GM12891 (cell line): ENCODE measurements around the gene CYP4A22.
"Not testable (repeated sequence)": the region's sequence is repeated elsewhere in the genome, so short reads cannot be mapped to it uniquely, and the experiment has no call there.

Source experiments
- DNase-seq: peaks from one replicate; pipeline ENCODE4 v3.0.0; 2011; ENCODE audit warnings: low spot score; ENCODE audit not compliant: insufficient read length
- FAIRE-seq: peaks from 2 replicates; lab custom pipeline; 2011; peaks lifted over from hg19 to GRCh38; lab: Jason Lieb, UNC
- PAX5 ChIP-seq: IDR thresholded peaks from 2 replicates; pipeline ENCODE4 v1.6.1; 2011; ENCODE audit warnings: low read length, moderate library complexity, mild to moderate bottlenecking; ENCODE audit not compliant: insufficient read depth, severe bottlenecking
- POLR2A ChIP-seq: IDR thresholded peaks from 2 replicates; pipeline ENCODE4 v1.6.1; 2011; ENCODE audit warnings: low read depth, low read length, control low read depth
- POLR2AphosphoS5 ChIP-seq: IDR thresholded peaks from 2 replicates; pipeline ENCODE4 v1.6.1; 2011; ENCODE audit warnings: low read depth, low read length, control low read depth
- POU2F2 ChIP-seq: IDR thresholded peaks from 2 replicates; pipeline ENCODE4 v1.6.1; 2011; ENCODE audit warnings: low read depth, mild to moderate bottlenecking, control low read depth, low read length, moderate library complexity
- SPI1 ChIP-seq: IDR thresholded peaks from 2 replicates; pipeline ENCODE4 v1.6.1; 2011; ENCODE audit warnings: low read depth, low read length, control low read depth
- TAF1 ChIP-seq: IDR thresholded peaks from 2 replicates; pipeline ENCODE4 v1.6.1; 2011; ENCODE audit warnings: low read depth, low read length, control low read depth

The CYP4A22 gene

DNA sequence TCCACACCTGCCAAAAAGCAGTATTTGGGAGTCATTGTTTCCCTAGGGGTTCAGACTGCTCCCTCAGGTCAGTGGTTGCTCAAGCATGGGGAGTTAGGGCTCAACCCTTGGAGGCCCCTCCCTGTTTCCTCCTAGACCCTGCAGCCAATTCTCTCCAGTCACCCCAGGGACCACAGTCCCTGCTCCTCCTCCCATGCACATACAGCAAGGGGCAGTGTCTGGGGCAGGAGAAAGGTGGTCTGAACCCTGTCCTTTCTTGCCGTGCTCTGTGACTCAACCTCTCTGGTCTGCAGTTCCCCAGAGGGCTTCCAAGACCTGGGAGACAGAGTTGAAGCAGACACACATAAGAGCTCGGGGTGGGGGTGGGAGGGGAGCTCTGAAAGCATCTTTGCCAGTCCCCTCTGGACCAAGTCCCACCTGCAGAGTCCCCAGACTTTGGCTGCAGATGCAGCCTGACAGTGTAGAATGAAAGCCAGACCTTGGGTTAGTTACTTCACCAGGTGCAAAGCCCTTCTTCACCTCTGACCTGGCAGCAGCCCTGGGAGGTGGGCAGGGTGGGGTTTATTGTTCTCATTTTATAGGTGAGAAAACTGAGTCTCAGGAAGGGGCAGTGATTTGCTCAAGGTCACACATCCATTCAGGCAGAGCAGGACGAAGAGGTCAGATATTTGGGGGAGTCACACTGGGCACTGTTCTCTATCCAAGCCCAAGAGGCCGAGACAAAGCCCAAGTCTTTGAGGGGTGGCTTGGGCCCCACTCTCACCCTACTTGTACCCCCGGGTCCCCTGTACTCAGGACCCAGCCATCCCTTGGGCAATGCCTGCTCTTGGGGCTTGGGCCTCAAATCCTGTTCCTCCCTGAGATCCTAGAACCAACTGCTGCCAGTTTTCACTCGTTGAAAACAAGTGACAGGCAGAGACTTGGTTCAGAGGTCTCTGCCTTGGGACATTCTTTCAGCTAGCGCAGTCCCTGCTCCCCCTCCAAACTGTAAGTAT is 51.8 kb downstream of the CYP4A22 start:
- DNase-seq (no peak), FAIRE-seq (no peak)
- TF ChIP-seq POU2F2, result no peak
- no peak for TF ChIP-seq SPI1
- no peak for TF ChIP-seq PAX5
- TF ChIP-seq POLR2AphosphoS5, result no peak
- no peak for TF ChIP-seq TAF1
- TF ChIP-seq POLR2A, result no peak

DNA sequence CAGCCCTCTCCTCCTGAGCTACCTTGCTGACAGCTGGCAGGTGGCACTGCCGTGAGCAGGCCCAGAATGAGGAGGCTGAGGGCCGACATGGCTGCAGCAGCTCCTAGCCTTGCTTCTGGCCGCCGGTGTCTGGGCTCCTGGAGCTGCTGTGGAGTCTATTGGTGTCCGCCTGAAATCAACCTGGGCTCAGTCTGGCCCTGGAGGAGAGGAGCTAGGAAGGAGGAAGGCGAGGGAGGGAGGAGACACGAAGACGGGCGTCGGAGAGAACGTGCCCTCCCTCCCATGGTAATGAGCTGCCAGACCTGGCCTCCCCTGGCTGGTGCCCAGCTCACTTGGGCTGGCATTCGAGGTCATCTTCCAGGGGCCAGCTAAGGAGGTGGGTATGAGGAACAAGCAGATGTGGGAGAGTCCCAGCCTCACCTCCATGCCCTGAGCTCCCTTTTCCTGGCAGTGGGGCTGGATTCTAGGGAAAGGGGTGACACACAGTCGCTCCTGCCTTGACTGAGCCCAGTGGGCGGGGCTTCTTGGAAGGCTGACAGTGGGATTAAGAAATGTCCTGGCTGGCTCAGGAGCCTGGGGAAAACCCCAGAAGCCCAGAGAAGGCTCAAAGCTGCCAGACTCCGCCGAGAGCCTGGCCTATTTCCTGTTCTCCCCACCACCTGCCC is 52.7 kb downstream of the CYP4A22 start, which contains the start of gene PDZK1IP1:
TSS of gene PDZK1IP1 (minus strand) at position 193 of the 665 bp plus-strand sequence. CDS start at position 89, 104 bp downstream.
- no peak for TF ChIP-seq POLR2AphosphoS5
- no peak for TF ChIP-seq POU2F2
- no peak for TF ChIP-seq TAF1
- TF ChIP-seq PAX5, result no peak
- TF ChIP-seq POLR2A, result no peak
- no peak for TF ChIP-seq SPI1
- FAIRE-seq (no peak), DNase-seq (no peak)

DNA sequence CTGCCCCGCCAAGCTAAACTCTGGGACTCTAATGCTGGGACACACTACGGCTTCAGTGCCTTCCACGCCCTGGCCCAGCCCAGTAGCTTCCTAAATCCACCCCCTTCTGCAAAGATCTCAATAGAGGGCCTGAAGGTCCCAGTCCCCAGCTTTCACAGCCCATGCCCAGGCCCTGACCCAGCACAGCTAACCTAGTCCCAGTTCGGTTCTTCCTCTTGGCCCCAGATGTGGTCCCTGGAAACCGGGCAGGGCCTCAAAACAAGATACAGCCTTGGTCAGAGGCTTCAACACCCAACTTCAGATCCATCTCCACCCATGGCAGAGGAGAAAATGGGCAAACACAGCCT is 53.2 kb downstream of the CYP4A22 start:
- FAIRE-seq (no peak), DNase-seq (no peak)
- no peak for TF ChIP-seq POU2F2
- no peak for TF ChIP-seq TAF1
- TF ChIP-seq PAX5, result no peak
- TF ChIP-seq SPI1, result no peak
- TF ChIP-seq POLR2A, result no peak

DNA sequence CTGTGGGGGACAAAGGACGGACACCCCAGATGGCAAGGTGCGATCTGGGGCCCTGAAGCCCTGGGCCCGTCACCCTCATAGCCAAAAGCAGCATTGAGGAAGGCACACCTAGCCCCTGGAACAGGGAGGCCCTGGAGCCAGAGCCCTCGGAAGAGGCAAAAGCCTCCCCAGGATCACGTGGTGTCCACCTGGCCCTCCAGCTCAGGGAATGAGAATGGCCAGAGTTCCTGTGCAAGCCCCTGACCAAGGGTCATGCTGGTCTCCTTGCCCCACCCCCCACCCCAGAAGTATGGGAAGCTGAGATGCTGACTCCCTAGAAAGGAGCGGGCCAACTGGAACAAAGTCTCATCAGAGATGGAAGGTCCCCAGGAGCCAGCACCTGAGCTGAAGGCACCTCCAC is 53.6 kb downstream of the CYP4A22 start:
- DNase-seq (no peak), FAIRE-seq (no peak)
- no peak for TF ChIP-seq SPI1
- no peak for TF ChIP-seq POU2F2
- TF ChIP-seq POLR2A, result no peak
- no peak for TF ChIP-seq POLR2AphosphoS5
- no peak for TF ChIP-seq PAX5

DNA sequence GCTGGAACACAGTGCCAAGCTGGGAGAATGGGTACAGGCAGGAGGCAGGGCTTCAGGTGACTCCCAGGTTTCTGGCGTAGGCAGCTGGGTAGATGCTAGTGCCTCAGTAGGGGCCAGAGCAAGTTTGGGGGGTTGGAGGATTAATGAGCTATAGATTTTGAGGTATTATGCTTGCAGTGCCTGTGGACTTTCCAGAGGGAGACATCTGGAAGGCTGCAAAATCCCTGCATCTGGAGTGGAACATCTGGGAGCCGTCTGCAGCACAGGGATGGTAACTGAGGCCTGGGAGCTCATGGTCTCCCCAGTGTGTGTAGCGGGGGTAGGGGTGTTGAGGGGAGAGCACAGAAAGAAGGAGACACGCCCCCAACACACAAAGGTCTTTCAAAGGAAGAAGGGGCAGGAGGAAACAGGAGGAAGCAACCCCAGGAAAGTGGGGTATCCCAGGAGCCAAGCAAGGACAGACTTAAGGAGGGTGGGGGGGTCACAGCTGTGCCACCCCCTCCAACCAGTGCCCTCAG is 54.8 kb downstream of the CYP4A22 start:
- no peak for FAIRE-seq

GRCh38 chr1:47192458-47193384 is 55.5 kb downstream of the CYP4A22 start:
- TF ChIP-seq POLR2AphosphoS5 (no peak), SPI1 (peak; percentile 20; the same call in 1 of the 2 replicates)
- FAIRE-seq, result peak; percentile 95
- peak; percentile 62 for DNase-seq

More for the DNA sequence above, 54.8 kb downstream of the CYP4A22 start:
- TF ChIP-seq SPI1 (no peak), POLR2A (no peak), TAF1 (no peak), POU2F2 (no peak), POLR2AphosphoS5 (no peak), PAX5 (no peak)
- no peak for DNase-seq

DNA sequence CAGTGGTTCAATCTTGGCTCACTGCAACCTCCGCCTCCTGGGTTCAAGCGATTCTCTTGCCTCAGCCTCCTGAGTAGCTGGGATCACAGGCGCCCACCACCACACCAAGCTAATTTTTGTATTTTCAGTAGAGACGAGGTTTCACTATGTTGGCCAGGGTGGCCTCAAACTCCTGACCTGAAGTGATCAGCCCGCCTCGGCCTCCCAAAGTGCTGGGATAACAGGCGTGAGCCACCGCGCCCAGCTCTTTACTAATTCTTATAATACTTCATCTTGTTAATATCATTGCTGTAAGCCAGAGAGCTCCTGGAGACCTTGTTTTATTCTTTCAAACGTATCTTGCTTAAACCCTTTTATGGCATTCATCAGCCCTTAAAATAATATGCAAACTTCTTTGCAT is 56.3 kb downstream of the CYP4A22 start:
- not testable (repeated sequence) for FAIRE-seq, DNase-seq

DNA sequence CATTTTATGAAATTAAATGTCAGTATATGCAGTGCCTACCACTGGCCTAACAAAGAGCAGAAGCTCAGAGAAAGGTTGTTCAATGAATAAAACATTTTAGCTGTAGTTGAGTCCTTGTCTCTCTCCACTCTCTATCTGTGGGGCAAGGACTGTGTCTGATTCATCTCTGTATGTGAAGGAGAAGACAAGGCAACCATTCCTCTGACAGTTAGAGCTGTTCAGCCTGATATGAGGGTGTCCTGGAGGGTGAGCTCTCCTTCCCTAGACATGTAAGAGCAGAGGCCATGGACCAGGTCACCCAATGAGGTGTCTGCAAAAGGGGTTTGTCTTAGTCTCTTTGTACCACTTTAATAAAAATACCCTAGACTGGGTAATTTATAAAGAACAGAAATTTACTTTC is 57.1 kb downstream of the CYP4A22 start:
- TF ChIP-seq POLR2A (no peak), POLR2AphosphoS5 (no peak), POU2F2 (no peak), TAF1 (no peak), PAX5 (no peak), SPI1 (no peak)
- FAIRE-seq, result no peak
- no peak for DNase-seq

DNA sequence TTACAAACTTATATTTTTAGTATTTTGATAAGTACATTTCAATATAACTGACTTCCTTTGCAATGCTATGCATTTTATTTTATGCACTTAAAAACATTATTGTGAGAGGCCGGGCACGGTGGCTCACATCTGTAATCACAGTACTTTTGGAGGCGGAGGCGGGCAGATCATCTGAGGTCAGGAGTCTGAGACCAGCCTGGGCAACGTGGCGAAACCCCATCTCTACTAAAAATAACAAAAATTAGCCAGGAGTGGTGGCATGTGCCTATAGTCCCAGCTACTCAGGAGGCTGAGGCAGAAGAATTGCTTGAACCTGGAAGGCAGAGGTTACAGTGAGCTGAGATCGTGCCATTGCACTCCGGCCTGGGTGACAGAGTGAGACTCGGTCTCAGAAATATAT is 58.7 kb downstream of the CYP4A22 start:
- DNase-seq, FAIRE-seq: not testable (repeated sequence)
